Mesothelial cell of epicardium (in vitro differentiated cells): ENCODE measurements around the gene TSEN54. TPM values are rescaled to one million over a fixed set of nuclear protein-coding genes. Genes with fewer than 3 reads are reported as not detected.

Experiments
- DNase-seq, 2 experiments: peaks; one replicate each; pipeline ENCODE4 v3.0.0; 2021; ENCODE audit warnings: low spot score in 2 of 2; ENCODE audit not compliant: unreplicated experiment in 2 of 2
- H3K27ac Mint-ChIP-seq: 2 replicates; pipeline ENCODE4 v1.8.0; 2021; ENCODE audit warnings: mixed read lengths
- H3K27me3 Mint-ChIP-seq: 2 replicates; pipeline ENCODE4 v1.8.0; 2021; ENCODE audit warnings: low read depth, mixed read lengths
- H3K36me3 Mint-ChIP-seq: 2 replicates; pipeline ENCODE4 v1.8.0; 2021; ENCODE audit warnings: mixed read lengths
- H3K4me1 Mint-ChIP-seq: 2 replicates; pipeline ENCODE4 v1.8.0; 2021; ENCODE audit warnings: mixed read lengths
- H3K4me3 Mint-ChIP-seq: 2 replicates; pipeline ENCODE4 v1.8.0; 2021; ENCODE audit warnings: mild to moderate bottlenecking, moderate library complexity, mixed read lengths
- H3K9me3 Mint-ChIP-seq: 2 replicates; pipeline ENCODE4 v1.8.0; 2021; ENCODE audit warnings: mixed read lengths
- total RNA-seq: library from RNA; stranded (reverse); gene quantifications from 3 replicates; pipeline ENCODE4 v1.2.1, GENCODE V29; 2021
- TF ChIP-seq, protein P1 (sequence below): fragments of 200-600 bp; sonication (generic); IDR thresholded peaks from one replicate; pipeline ENCODE4 v1.5.0; 2021; ENCODE audit warnings: antibody characterized with exemption; ENCODE audit not compliant: unreplicated experiment

TSEN54 gene
- total RNA-seq, 1 donor from 2014 or later = 31.8 TPM

DNA sequence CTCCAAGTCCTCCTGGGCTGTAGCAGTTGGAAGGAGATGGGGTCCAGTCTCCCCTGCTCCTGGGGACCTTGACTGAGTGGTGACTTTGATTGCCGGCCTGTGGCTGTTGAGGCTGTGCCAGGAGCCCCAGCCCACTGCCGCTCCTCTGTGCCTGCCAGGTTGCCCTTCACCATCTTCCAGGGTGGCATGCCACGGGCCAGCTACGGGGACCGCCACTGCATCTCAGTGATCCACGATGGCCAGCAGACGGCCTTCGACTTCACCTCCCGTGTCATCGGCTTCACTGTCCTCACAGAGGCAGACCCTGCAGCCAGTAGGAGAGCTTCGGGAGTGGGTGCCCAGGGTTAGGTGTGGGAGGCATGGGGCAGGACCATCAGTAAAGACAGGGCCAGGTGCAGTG is 47.9 kb downstream of the TSEN54 start:
- H3K9me3 Mint-ChIP-seq = no peaks in the 10 kb centered on the region
- no peaks in the 10 kb centered on the region for H3K4me1 Mint-ChIP-seq

DNA sequence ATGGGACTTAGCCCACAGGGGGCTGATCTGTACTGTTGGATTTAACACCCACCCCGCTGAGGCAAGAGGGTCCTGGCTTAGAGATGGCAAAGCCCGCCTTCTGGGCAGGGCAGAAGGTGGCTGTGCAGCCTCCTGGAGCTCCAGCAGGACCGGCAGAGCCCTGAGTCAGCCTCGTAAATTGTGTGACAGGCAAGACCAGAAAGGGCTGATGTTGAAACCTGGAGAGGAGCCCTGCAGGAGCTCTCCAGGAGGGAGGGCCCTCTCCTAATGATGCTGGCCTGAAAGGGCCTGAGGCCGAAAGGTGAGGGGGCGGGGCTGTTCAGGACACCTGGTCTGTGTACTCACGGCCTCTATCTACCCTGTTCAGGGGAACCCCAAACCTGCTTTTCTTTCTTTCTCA is 48.7 kb downstream of the TSEN54 start:
- no peak overlapping the region for H3K4me3 Mint-ChIP-seq
- H3K4me1 Mint-ChIP-seq = no peaks in the 10 kb centered on the region
- no peaks in the 10 kb centered on the region for H3K27me3 Mint-ChIP-seq
- no peaks in the 10 kb centered on the region for H3K9me3 Mint-ChIP-seq
- no peak for DNase-seq
- H3K27ac Mint-ChIP-seq = no peak overlapping the region
- TF ChIP-seq, protein P1, sequence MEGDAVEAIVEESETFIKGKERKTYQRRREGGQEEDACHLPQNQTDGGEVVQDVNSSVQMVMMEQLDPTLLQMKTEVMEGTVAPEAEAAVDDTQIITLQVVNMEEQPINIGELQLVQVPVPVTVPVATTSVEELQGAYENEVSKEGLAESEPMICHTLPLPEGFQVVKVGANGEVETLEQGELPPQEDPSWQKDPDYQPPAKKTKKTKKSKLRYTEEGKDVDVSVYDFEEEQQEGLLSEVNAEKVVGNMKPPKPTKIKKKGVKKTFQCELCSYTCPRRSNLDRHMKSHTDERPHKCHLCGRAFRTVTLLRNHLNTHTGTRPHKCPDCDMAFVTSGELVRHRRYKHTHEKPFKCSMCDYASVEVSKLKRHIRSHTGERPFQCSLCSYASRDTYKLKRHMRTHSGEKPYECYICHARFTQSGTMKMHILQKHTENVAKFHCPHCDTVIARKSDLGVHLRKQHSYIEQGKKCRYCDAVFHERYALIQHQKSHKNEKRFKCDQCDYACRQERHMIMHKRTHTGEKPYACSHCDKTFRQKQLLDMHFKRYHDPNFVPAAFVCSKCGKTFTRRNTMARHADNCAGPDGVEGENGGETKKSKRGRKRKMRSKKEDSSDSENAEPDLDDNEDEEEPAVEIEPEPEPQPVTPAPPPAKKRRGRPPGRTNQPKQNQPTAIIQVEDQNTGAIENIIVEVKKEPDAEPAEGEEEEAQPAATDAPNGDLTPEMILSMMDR = no peak
- no peaks in the 10 kb centered on the region for H3K36me3 Mint-ChIP-seq

More for the DNA sequence above, 47.9 kb downstream of the TSEN54 start:
- Mint-ChIP-seq H3K36me3 (no peaks in the 10 kb centered on the region), H3K27ac (no peak overlapping the region), H3K4me3 (no peak overlapping the region), H3K27me3 (no peaks in the 10 kb centered on the region)
- DNase-seq = no peak
- TF ChIP-seq, protein P1 = no peak

DNA sequence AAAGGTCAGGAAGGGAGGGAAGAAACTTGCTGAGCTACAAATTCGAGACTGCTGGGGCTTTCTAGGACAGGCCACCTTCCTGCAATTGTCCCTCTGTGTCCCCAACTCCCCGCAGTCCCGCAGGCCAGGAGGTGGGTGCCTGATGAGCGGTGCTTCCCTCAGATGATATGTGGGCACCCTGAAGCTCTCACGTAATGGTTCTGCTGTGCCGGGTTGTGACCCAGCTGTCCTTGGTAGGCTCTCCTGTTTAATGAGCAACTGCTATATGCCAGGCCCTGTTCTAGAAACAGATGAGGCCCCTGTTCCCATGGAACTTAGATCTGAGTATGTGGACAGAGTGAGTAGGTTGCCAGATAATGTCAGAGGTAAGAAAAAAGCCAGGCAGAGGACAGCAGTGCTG is 49.3 kb downstream of the TSEN54 start:
- Mint-ChIP-seq H3K27me3 (no peaks in the 10 kb centered on the region), H3K9me3 (no peaks in the 10 kb centered on the region), H3K36me3 (no peaks in the 10 kb centered on the region), H3K27ac (no peak overlapping the region), H3K4me1 (no peaks in the 10 kb centered on the region), H3K4me3 (no peak overlapping the region)
- DNase-seq = no peak
- TF ChIP-seq, protein P1 = no peak

DNA sequence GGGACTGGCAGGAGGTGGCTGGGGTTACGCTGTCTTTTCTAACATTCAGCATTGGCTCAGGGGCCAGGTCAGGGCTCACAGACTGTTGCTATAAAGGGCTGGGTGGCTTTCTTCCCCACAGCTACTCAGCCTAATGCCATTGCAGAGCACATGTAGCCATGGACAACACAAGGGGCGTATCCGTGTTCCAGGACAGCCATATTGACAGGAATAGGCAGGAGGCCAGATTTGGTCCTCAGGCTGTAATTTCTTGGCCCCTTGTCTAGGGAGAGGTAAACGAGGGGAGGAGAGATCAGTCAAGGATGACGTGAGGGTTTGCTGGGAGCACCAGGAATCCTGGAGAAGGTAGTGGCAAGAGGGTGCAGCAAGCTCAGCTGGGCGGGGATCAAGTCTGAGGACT is 50.1 kb downstream of the TSEN54 start:
- TF ChIP-seq, protein P1 = no peak
- H3K36me3 Mint-ChIP-seq = no peaks in the 10 kb centered on the region
- DNase-seq = no peak
- H3K27ac Mint-ChIP-seq = no peak overlapping the region
- no peak overlapping the region for H3K4me3 Mint-ChIP-seq
- H3K9me3 Mint-ChIP-seq = no peaks in the 10 kb centered on the region
- no peaks in the 10 kb centered on the region for H3K4me1 Mint-ChIP-seq
- no peaks in the 10 kb centered on the region for H3K27me3 Mint-ChIP-seq

DNA sequence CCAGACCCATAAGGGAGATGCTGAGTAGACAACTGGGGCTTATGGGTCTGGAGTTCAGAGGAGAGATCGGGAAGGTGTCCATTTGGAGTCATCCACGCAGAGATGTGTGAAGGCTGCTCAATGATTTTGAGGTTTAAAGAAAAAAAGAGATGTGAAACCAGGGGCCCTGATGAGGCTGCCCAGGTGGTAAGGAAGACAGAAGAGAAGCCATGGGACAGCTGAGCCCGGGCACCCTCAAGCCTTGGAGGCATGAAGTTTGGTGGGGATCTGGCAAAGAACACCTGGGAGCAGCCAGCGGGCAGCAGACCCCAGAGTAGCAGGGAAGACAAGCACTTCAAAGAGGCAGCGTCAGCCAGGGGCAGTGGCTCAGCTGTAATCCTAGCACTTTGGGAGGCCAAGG is 50.5 kb downstream of the TSEN54 start:
- no peaks in the 10 kb centered on the region for H3K4me1 Mint-ChIP-seq
- no peaks in the 10 kb centered on the region for H3K36me3 Mint-ChIP-seq
- DNase-seq = no peak
- TF ChIP-seq, protein P1 = no peak
- no peak overlapping the region for H3K4me3 Mint-ChIP-seq
- no peaks in the 10 kb centered on the region for H3K9me3 Mint-ChIP-seq
- no peaks in the 10 kb centered on the region for H3K27me3 Mint-ChIP-seq
- no peak overlapping the region for H3K27ac Mint-ChIP-seq
